Brain pericyte (primary cell): ENCODE data around the gene ATP1A4.
"Not testable (repeated sequence)": the region's sequence is repeated elsewhere in the genome, so short reads cannot be mapped to it uniquely, and the experiment has no call there.

Source experiments
- DNase-seq: peaks from one replicate; pipeline ENCODE4 v3.0.0-alpha.2; 2012; ENCODE audit warnings: low read depth, low spot score

The ATP1A4 gene

DNA sequence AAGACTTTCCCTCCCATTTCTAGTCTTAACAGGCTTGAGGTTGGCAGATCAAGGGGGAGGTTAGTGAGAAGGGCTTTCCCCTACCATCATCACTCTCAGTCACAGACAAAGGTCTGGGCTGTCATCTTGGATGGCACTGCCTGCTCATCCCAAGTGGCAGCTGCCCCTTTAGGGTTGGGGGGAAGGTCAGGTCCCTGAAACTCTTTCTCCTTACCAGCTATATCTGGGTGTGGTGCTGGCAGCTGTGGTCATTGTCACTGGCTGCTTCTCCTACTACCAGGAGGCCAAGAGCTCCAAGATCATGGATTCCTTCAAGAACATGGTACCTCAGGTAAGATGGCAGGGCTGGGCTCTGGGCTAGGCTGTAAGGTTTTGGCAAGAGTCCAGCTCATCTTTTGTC is 27.7 kb upstream of the ATP1A4 start:
- no peak for DNase-seq

DNA sequence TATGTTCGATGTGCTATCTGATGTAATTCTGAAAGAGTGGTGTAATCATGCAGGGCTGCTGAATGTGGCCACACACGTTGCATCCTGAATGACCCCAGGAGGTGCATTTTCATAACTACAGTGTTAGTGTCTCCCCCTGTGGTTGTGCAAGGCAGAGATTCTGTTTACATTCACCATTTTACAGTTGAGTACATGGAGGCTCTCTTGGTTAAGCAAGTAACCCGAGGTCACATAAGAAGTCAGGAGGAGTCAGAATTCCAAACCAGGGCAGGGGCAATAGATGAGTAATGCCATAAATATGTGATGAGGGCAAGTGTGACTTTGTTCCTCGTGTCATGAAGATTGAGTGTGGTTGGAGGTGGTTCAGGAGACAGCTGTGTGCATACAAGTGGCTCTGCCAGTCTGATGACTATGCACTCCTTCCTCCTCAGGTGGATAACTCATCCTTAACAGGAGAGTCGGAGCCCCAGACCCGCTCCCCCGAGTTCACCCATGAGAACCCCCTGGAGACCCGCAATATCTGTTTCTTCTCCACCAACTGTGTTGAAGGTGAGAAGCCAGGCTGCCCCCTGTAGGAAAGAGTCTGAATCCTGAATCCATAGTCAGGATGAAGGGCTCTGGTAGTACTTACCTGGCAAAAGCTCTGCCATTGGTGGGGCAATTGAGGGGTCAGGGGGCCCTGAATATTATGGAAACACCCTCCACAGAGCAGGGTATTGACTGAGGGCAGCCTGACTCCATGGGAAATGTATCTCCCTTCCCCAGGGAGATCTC is 26.5 kb upstream of the ATP1A4 start:
- no peak for DNase-seq

DNA sequence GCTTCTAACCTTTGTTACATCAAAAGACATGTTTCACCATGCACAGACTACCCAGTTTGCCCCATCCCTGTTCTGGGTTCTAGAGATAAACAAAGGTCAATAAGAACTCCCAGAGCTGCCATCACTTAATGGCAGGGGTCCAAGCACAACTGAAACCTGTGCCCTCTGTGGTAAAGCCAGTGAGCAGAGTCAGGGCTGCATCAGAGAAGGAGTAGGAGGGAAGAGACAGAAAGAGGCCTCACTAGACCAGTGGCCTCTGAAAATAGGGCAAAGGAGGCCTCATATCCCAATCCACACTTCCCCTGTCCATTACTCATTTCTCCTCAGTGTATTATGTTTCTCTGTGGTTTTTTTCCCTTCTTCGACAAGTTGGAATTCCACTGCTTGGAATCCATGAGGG is 25.7 kb upstream of the ATP1A4 start:
- DNase-seq, result no peak

DNA sequence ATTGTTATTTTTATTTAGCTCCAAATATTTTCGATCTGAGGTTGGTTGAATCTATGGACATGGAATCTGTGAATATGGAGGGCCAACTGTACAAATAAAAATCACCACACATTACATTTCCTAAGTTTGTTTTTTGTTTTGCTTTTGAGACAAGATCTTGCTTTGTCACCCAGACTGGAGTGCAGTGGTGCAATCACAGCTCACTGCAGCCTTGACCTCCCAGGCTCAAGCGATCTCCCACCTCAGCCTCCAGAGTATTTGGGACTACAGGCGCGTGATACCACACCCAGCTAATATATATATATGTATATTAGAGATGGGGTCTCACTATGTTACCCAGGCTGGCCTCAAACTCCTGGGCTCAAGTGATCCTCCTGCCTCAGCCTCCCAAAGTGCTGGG is 25.1 kb upstream of the ATP1A4 start:
- DNase-seq, result not testable (repeated sequence)

- DNase-seq, result no peak
These were observed 24.0 kb upstream of the ATP1A4 start for GRCh38 chr1:160127381-160127780.

DNA sequence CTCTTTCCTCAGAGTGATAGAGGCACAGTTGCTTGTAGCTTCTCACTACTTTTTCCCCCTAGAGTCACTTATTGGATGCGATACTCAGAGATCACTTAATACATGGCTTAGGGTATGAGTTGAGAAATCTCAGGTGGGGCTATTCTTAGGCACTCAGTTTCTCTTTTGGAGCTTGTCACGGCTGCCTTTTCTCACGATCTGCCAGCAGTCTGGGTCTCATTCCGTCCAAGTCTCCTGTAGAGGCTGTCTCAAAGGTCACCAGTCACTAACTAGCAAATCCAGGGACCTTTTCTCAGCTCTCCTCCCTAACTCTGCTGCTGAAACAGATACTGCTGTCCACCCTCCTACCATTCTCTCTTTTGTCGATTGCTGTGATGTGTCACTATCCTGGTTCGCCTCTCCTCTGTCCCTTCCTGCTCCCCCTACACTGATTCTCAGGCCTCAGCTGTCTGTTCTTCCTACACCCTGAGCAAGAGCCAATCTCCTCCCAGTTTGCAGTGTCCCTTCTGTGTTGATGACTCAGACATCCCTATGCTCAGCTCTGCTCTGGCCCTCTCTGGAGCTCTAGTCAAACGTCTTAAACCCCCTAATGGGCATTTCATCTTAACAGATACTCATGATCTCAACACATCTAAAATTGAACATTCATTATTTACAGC is 23.4 kb upstream of the ATP1A4 start:
- DNase-seq, result no peak

DNA sequence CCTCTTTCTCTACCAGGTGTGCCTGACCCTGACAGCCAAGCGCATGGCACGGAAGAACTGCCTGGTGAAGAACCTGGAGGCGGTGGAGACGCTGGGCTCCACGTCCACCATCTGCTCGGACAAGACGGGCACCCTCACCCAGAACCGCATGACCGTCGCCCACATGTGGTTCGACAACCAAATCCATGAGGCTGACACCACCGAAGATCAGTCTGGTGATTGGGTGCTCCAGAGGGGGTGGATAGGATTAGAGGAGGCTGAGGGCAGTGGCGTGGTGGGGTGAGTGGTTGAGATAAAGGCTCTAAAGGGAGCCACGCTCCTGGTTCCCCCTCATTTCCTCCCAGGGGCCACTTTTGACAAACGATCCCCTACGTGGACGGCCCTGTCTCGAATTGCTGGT is 22.8 kb upstream of the ATP1A4 start:
- no peak for DNase-seq

DNA sequence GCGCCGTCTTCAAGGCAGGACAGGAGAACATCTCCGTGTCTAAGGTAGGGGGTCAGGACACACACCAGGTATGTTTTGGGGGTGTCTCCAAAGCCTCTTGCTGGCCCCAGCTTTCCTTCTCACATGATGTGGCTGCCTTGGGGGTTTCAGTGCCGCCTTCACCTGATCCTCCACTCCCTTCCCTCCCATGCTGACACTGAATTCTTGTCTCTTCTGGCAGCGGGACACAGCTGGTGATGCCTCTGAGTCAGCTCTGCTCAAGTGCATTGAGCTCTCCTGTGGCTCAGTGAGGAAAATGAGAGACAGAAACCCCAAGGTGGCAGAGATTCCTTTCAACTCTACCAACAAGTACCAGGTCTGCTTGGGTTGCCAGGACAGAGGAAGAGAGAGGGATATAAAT is 22.4 kb upstream of the ATP1A4 start:
- DNase-seq, result no peak

- DNase-seq, result no peak
These were observed 21.8 kb upstream of the ATP1A4 start for GRCh38 chr1:160129558-160129957.

- DNase-seq, result no peak
These were observed 21.4 kb upstream of the ATP1A4 start for GRCh38 chr1:160129966-160130365.

- no peak for DNase-seq
These were observed 20.9 kb upstream of the ATP1A4 start for GRCh38 chr1:160130486-160130885.

DNA sequence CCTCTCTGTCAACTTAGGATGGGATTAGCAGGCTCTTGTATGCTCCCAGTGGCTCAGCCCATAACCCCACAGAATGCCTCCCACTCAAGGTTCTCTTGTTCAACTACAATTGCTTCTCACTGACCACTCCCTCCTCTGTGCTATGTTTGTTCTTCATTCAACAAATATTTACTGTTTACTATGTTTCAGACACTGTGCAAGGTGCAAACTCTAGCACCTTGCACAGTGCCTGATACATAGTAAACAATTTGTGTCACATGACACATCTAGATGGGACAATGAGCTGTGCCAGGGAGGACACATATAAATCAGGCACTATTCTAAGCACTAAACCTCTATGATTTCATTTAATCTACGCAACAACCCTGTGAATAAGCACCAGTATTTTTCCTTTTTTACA is 20.5 kb upstream of the ATP1A4 start:
- no peak for DNase-seq

DNA sequence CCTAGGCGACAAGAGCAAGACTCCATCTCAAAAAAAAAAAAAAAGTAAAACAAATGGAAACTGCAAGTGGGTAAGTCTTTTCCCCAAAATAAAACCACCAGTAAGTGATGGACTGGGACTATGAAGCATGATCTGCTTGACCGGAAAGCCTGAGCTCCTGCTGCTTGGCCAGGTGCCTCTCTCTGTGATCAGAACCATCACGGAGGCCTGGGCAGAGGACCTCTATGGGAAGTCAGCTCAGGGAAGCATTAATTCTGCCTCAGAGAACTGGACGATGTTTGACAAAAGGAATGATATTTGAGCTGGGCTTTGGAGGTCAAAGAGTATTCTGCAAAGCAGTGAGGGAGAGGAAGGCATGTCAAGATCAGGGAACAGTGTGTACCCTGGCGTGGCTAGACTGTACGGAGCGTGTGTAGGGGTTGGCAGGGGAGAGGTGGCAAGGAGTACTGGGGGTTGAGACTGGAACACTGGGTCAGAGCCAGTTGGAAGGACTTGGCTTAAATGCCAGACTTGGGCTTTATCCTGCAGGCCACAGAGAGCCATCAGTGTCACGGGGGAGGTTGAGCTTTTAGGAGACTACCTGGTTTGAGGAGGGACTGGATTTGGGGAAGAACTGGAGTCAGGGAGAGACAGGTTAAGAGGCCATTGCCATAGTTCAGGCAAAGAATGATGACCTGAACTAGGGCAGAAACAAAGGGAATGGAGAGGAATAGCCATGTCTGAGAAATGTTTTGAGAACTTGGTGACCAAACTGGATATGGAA is 19.4 kb upstream of the ATP1A4 start:
- DNase-seq, result no peak

- DNase-seq, result no peak
These were observed 17.2 kb upstream of the ATP1A4 start for GRCh38 chr1:160133990-160134770.

DNA sequence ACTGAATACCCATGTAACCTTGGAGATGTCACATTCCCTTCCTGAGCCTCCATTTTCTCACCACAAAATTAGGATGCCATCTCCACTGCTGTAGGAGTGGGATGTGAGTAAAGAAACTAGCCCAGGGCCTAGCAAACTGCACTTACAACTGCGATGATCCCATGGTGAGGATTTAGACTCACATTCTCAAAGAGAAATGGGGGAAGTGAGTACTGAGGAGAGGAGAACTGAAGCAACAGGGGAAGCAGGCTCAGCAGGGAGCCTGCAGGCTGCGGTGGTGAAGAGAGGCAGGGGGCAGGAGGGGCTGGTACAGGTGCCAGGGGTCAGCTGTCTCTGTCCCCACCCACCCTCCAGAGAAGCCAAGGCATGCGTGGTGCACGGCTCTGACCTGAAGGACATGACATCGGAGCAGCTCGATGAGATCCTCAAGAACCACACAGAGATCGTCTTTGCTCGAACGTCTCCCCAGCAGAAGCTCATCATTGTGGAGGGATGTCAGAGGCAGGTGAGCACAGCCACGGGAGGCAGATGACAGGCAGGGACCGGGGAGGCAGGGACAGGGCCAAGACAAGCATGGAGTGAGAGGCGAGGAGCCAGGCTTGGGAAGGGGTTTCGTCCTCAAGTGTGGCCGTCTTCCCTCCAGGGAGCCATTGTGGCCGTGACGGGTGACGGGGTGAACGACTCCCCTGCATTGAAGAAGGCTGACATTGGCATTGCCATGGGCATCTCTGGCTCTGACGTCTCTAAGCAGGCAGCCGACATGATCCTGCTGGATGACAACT is 16.4 kb upstream of the ATP1A4 start:
- DNase-seq, result no peak

- no peak for DNase-seq
These were observed 15.1 kb upstream of the ATP1A4 start for GRCh38 chr1:160136121-160136925.

GRCh38 chr1:160136926-160137200 is 14.5 kb upstream of the ATP1A4 start:
- DNase-seq, result no peak

- DNase-seq, result no peak
These were observed 14.1 kb upstream of the ATP1A4 start for GRCh38 chr1:160137216-160137862.

- no peak for DNase-seq
These were observed 11.6 kb upstream of the ATP1A4 start for GRCh38 chr1:160139840-160140239.

- DNase-seq, result no peak
These were observed 7.7 kb upstream of the ATP1A4 start for GRCh38 chr1:160143695-160144094.
